ENCODE data around the gene SYNE2.

DNA sequence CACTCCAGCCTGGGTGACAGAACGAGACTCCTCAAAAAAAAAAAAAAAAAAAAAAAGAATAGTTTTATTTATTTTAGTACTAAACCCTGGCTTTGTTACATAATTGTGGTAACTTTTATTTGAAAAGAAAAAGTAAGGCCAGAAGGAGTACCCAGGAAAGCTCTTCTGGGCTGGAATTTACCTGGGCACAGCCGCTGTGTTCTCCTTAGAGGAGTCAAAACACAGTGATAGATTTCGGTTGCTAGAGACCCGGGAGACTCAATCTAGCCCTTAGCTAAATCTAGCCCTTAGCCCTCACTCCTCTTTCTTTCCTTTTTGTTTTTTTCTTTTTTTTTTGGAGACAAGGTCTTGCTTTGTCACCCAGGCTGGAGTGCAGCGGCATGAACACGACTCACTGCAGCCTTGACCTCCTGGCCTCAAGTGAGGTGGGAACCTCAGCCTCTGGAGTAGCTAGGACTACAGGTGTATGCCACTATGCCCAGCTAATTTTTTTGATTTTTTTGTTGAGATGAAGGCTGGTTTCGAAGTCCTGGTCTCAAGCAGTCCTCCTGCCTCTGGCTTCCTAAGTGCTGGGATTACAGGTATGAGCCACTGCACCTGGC, 49.7 kb downstream of the SYNE2 start:
- TF ChIP-seq POLR2A (IDR thresholded peaks at IDR 0.05; ENCODE audit: low read depth, low read length) (no peak), EZH2 (IDR thresholded peaks at IDR 0.05; ENCODE audit: borderline replicate concordance, low read depth, low read length, severe bottlenecking) (no peak)
- TF ChIP-seq, protein P1, sequence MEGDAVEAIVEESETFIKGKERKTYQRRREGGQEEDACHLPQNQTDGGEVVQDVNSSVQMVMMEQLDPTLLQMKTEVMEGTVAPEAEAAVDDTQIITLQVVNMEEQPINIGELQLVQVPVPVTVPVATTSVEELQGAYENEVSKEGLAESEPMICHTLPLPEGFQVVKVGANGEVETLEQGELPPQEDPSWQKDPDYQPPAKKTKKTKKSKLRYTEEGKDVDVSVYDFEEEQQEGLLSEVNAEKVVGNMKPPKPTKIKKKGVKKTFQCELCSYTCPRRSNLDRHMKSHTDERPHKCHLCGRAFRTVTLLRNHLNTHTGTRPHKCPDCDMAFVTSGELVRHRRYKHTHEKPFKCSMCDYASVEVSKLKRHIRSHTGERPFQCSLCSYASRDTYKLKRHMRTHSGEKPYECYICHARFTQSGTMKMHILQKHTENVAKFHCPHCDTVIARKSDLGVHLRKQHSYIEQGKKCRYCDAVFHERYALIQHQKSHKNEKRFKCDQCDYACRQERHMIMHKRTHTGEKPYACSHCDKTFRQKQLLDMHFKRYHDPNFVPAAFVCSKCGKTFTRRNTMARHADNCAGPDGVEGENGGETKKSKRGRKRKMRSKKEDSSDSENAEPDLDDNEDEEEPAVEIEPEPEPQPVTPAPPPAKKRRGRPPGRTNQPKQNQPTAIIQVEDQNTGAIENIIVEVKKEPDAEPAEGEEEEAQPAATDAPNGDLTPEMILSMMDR (IDR thresholded peaks at IDR 0.05; ENCODE audit: extremely low read depth in 1 of 2, insufficient read depth in 1 of 2, low read depth in 1 of 2, low read length in 2 of 2): no peak

Data from endothelial cell of umbilical vein (primary cell).